ENCODE data around the gene CCZ1B. TPM values are rescaled to one million over a fixed set of nuclear protein-coding genes. Genes with fewer than 3 reads are reported as not detected.
"Not testable (repeated sequence)": the region's sequence is repeated elsewhere in the genome, so short reads cannot be mapped to it uniquely, and the experiment has no call there.

Gene CCZ1B
- polyA plus RNA-seq, 3 donors: 20.4 to 37.7 (median 21.9) TPM

- no peak overlapping the region for H3K27ac ChIP-seq (ENCODE audit: low read depth in 1 of 2, low read length in 2 of 2)
- 88% methylated on average over 3 of the region's 7 CpGs for WGBS (ENCODE audit: insufficient coverage)
- Mint-ChIP-seq H3K36me3 (no peaks in the 10 kb centered on the region), H3K9me3 (peaks cover 0 to 8% (median 5%) of the 10 kb centered on the region in 7 donors), H3K27me3 (ENCODE audit: low read depth in 3 of 3) (peaks cover 12 to 32% (median 29%) of the 10 kb centered on the region in 3 donors), H3K4me3 (peak overlapping the region in 1 of 2 donors; percentile 36), H3K27ac (peak overlapping the region in 1 of 7 donors; percentile 13), H3K4me1 (peaks cover 1% of the 10 kb centered on the region)
- intact Hi-C loops (cut with micrococcal nuclease): no loop called here
- H3K4me2 ChIP-seq (replicated peaks; ENCODE audit: extremely low read depth, low read length, poor library complexity, severe bottlenecking): no peak overlapping the region
- TF ChIP-seq, protein P1, sequence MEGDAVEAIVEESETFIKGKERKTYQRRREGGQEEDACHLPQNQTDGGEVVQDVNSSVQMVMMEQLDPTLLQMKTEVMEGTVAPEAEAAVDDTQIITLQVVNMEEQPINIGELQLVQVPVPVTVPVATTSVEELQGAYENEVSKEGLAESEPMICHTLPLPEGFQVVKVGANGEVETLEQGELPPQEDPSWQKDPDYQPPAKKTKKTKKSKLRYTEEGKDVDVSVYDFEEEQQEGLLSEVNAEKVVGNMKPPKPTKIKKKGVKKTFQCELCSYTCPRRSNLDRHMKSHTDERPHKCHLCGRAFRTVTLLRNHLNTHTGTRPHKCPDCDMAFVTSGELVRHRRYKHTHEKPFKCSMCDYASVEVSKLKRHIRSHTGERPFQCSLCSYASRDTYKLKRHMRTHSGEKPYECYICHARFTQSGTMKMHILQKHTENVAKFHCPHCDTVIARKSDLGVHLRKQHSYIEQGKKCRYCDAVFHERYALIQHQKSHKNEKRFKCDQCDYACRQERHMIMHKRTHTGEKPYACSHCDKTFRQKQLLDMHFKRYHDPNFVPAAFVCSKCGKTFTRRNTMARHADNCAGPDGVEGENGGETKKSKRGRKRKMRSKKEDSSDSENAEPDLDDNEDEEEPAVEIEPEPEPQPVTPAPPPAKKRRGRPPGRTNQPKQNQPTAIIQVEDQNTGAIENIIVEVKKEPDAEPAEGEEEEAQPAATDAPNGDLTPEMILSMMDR (IDR thresholded peaks at IDR 0.05): no peak
- no peaks in the 10 kb centered on the region for H3K36me3 ChIP-seq (replicated peaks in 1 of 2; ENCODE audit: control insufficient read depth in 1 of 2, insufficient read depth in 2 of 2, low read length in 2 of 2)
- no peak for DNase-seq
- no peak overlapping the region for H3K9ac ChIP-seq (ENCODE audit: insufficient read depth, low read length, poor library complexity, severe bottlenecking)
- no peaks in the 10 kb centered on the region for H3K79me2 ChIP-seq (ENCODE audit: insufficient read depth, low read length)
- H2AFZ ChIP-seq (ENCODE audit: insufficient read depth, low read depth, low read length, poor library complexity, severe bottlenecking): peak overlapping the region; percentile 1
- no peaks in the 10 kb centered on the region for H4K20me1 ChIP-seq (ENCODE audit: insufficient read depth, low read length)
- H3K4me3 ChIP-seq (replicated peaks in 1 of 3; ENCODE audit: low read depth in 2 of 3, low read length in 3 of 3): no peak overlapping the region
- no peaks in the 10 kb centered on the region for H3K4me1 ChIP-seq (ENCODE audit: control insufficient read depth in 1 of 2, insufficient read depth in 2 of 2, low read length in 2 of 2)
- H3K9me3 ChIP-seq (replicated peaks in 1 of 2; ENCODE audit: control insufficient read depth in 1 of 2, insufficient read depth in 1 of 2, low read length in 2 of 2): no peaks in the 10 kb centered on the region
- peaks cover 2 to 8% of the 10 kb centered on the region in 2 donors for H3K27me3 ChIP-seq (ENCODE audit: control insufficient read depth in 2 of 2, insufficient read depth in 2 of 2, low read length in 2 of 2)
These were observed 5.1 kb upstream of the CCZ1B start for GRCh38 chr7:6831018-6831725.

DNA sequence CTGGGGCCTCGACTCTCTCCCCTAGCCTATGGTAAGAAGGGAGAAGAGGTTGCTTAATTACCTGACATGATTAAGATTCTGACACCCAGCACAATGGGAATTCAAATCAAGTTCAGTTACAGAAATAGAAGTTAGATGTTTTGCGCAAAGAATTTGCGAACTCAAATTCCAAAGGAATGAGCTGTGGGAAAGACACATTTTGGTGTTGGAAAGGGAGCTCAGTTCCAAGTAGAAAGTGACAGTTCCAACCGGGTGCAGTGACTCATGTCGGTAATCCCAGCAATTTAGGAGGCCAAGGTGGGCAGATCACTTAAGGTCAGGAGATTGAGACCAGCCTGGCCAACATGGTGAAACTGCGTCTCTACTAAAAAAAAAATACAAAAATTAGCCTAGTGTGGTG, 4.0 kb upstream of the CCZ1B start:
- peaks cover 13 to 32% (median 27%) of the 10 kb centered on the region in 3 donors for H3K27me3 Mint-ChIP-seq (ENCODE audit: low read depth in 3 of 3)
- H3K36me3 Mint-ChIP-seq; H3K9me3 Mint-ChIP-seq; H3K4me3 ChIP-seq (replicated peaks in 1 of 3; ENCODE audit: low read depth in 2 of 3, low read length in 3 of 3); H3K4me3 Mint-ChIP-seq; DNase-seq; H3K9ac ChIP-seq (ENCODE audit: insufficient read depth, low read length, poor library complexity, severe bottlenecking); H3K27ac ChIP-seq (ENCODE audit: low read depth in 1 of 2, low read length in 2 of 2); H3K4me1 ChIP-seq (ENCODE audit: control insufficient read depth in 1 of 2, insufficient read depth in 2 of 2, low read length in 2 of 2); H3K79me2 ChIP-seq (ENCODE audit: insufficient read depth, low read length); intact Hi-C loops (cut with micrococcal nuclease); H3K4me1 Mint-ChIP-seq; H3K27me3 ChIP-seq (ENCODE audit: control insufficient read depth in 2 of 2, insufficient read depth in 2 of 2, low read length in 2 of 2); H4K20me1 ChIP-seq (ENCODE audit: insufficient read depth, low read length); H3K36me3 ChIP-seq (replicated peaks in 1 of 2; ENCODE audit: control insufficient read depth in 1 of 2, insufficient read depth in 2 of 2, low read length in 2 of 2); H3K27ac Mint-ChIP-seq; H2AFZ ChIP-seq (ENCODE audit: insufficient read depth, low read depth, low read length, poor library complexity, severe bottlenecking); H3K9me3 ChIP-seq (replicated peaks in 1 of 2; ENCODE audit: control insufficient read depth in 1 of 2, insufficient read depth in 1 of 2, low read length in 2 of 2); H3K4me2 ChIP-seq (replicated peaks; ENCODE audit: extremely low read depth, low read length, poor library complexity, severe bottlenecking): not testable (repeated sequence)
- 95% methylated on average over 5 of the region's 6 CpGs for WGBS (ENCODE audit: insufficient coverage)

GRCh38 chr7:6829616-6830015, 3.5 kb upstream of the CCZ1B start:
- not testable (repeated sequence) for H3K27ac Mint-ChIP-seq
- WGBS (ENCODE audit: insufficient coverage): 80% methylated on average over 3 of the region's 5 CpGs

GRCh38 chr7:6827180-6827579, 1.1 kb upstream of the CCZ1B start:
- H3K27me3 ChIP-seq (ENCODE audit: control insufficient read depth in 2 of 2, insufficient read depth in 2 of 2, low read length in 2 of 2); intact Hi-C loops (cut with micrococcal nuclease); H2AFZ ChIP-seq (ENCODE audit: insufficient read depth, low read depth, low read length, poor library complexity, severe bottlenecking); H3K27ac Mint-ChIP-seq; H3K4me1 Mint-ChIP-seq; H3K4me3 ChIP-seq (replicated peaks in 1 of 3; ENCODE audit: low read depth in 2 of 3, low read length in 3 of 3); H3K9ac ChIP-seq (ENCODE audit: insufficient read depth, low read length, poor library complexity, severe bottlenecking); H3K4me1 ChIP-seq (ENCODE audit: control insufficient read depth in 1 of 2, insufficient read depth in 2 of 2, low read length in 2 of 2); H3K27ac ChIP-seq (ENCODE audit: low read depth in 1 of 2, low read length in 2 of 2); H4K20me1 ChIP-seq (ENCODE audit: insufficient read depth, low read length); H3K9me3 Mint-ChIP-seq; DNase-seq; H3K4me2 ChIP-seq (replicated peaks; ENCODE audit: extremely low read depth, low read length, poor library complexity, severe bottlenecking); H3K4me3 Mint-ChIP-seq; H3K9me3 ChIP-seq (replicated peaks in 1 of 2; ENCODE audit: control insufficient read depth in 1 of 2, insufficient read depth in 1 of 2, low read length in 2 of 2): not testable (repeated sequence)
- H3K36me3 Mint-ChIP-seq: peaks cover 4 to 11% of the 10 kb centered on the region in 2 donors
- H3K27me3 Mint-ChIP-seq (ENCODE audit: low read depth in 3 of 3): peaks cover 13 to 32% (median 22%) of the 10 kb centered on the region in 3 donors
- Histone ChIP-seq H3K36me3 (replicated peaks in 1 of 2; ENCODE audit: control insufficient read depth in 1 of 2, insufficient read depth in 2 of 2, low read length in 2 of 2) (peaks cover 3 to 15% of the 10 kb centered on the region in 2 donors), H3K79me2 (ENCODE audit: insufficient read depth, low read length) (peaks cover 15% of the 10 kb centered on the region)
- no CpG with 5 or more reads among the region's 12 CpGs for WGBS (ENCODE audit: insufficient coverage)

More at GRCh38 chr7:6829616-6830015, 3.5 kb upstream of the CCZ1B start:
- H3K27me3 Mint-ChIP-seq (ENCODE audit: low read depth in 3 of 3): peaks cover 13 to 32% (median 27%) of the 10 kb centered on the region in 3 donors
- H3K36me3 Mint-ChIP-seq; H3K9me3 ChIP-seq (replicated peaks in 1 of 2; ENCODE audit: control insufficient read depth in 1 of 2, insufficient read depth in 1 of 2, low read length in 2 of 2); H3K4me1 Mint-ChIP-seq; H3K4me3 Mint-ChIP-seq; H4K20me1 ChIP-seq (ENCODE audit: insufficient read depth, low read length); H3K79me2 ChIP-seq (ENCODE audit: insufficient read depth, low read length); H2AFZ ChIP-seq (ENCODE audit: insufficient read depth, low read depth, low read length, poor library complexity, severe bottlenecking); intact Hi-C loops (cut with micrococcal nuclease); H3K4me1 ChIP-seq (ENCODE audit: control insufficient read depth in 1 of 2, insufficient read depth in 2 of 2, low read length in 2 of 2); H3K27ac ChIP-seq (ENCODE audit: low read depth in 1 of 2, low read length in 2 of 2); H3K4me3 ChIP-seq (replicated peaks in 1 of 3; ENCODE audit: low read depth in 2 of 3, low read length in 3 of 3); DNase-seq; H3K27me3 ChIP-seq (ENCODE audit: control insufficient read depth in 2 of 2, insufficient read depth in 2 of 2, low read length in 2 of 2); H3K36me3 ChIP-seq (replicated peaks in 1 of 2; ENCODE audit: control insufficient read depth in 1 of 2, insufficient read depth in 2 of 2, low read length in 2 of 2); H3K9me3 Mint-ChIP-seq; H3K4me2 ChIP-seq (replicated peaks; ENCODE audit: extremely low read depth, low read length, poor library complexity, severe bottlenecking); H3K9ac ChIP-seq (ENCODE audit: insufficient read depth, low read length, poor library complexity, severe bottlenecking): not testable (repeated sequence)
